Measurements from ENCODE around the gene ARL2. TPM values are rescaled to one million over a fixed set of nuclear protein-coding genes. Genes with fewer than 3 reads are reported as not detected.

The ARL2 gene
- 189 and 224 TPM in 2 replicates for total RNA-seq
- polyA plus RNA-seq = 230 and 246 TPM in 2 replicates

- Histone ChIP-seq H3K36me3 (no peaks in the 10 kb centered on the region), H3K4me1 (ENCODE audit: low read depth) (no peaks in the 10 kb centered on the region), H3K4me3 (peak within 1 kb of the TSS; percentile 55), H3K9me3 (ENCODE audit: low read depth) (no peaks in the 10 kb centered on the region), H3K27ac (peak within 1 kb of the TSS; percentile 89), H3K27me3 (no peaks in the 10 kb centered on the region)
- DNase-seq (ENCODE audit: low read depth in 1 of 2, low spot score in 1 of 2) = peak; percentile 91 to 97
- TF ChIP-seq CTCF (IDR thresholded peaks at IDR 0.05; ENCODE audit: low read depth, low read length) = peak; percentile 78
Measured at GRCh38 chr11:65013888-65014725, at the start of gene ARL2. ARL2 (plus strand) TSS chr11:65014160; CDS start chr11:65014208, 48 bp downstream.

GRCh38 chr11:64967375-64967774, 46.6 kb upstream of the ARL2 start:
- no peak overlapping the region for H3K4me3 ChIP-seq
- no peak for TF ChIP-seq CTCF (IDR thresholded peaks at IDR 0.05; ENCODE audit: low read depth, low read length)
- H3K27me3 ChIP-seq = no peaks in the 10 kb centered on the region
- DNase-seq (ENCODE audit: low read depth in 1 of 2, low spot score in 1 of 2) = no peak
- H3K36me3 ChIP-seq = no peaks in the 10 kb centered on the region
- H3K4me1 ChIP-seq (ENCODE audit: low read depth) = no peaks in the 10 kb centered on the region
- no peaks in the 10 kb centered on the region for H3K9me3 ChIP-seq (ENCODE audit: low read depth)
- H3K27ac ChIP-seq = no peak overlapping the region

- no peak for TF ChIP-seq CTCF (IDR thresholded peaks at IDR 0.05; ENCODE audit: low read depth, low read length)
- H3K9me3 ChIP-seq (ENCODE audit: low read depth) = no peaks in the 10 kb centered on the region
- no peak overlapping the region for H3K27ac ChIP-seq
Measured at GRCh38 chr11:64969209-64969608, 44.8 kb upstream of the ARL2 start.

GRCh38 chr11:64970731-64971151, 43.2 kb upstream of the ARL2 start:
- H3K9me3 ChIP-seq (ENCODE audit: low read depth) = no peaks in the 10 kb centered on the region
- no peak for DNase-seq (ENCODE audit: low read depth in 1 of 2, low spot score in 1 of 2)

More at GRCh38 chr11:64969209-64969608, 44.8 kb upstream of the ARL2 start:
- no peaks in the 10 kb centered on the region for H3K4me1 ChIP-seq (ENCODE audit: low read depth)
- no peaks in the 10 kb centered on the region for H3K36me3 ChIP-seq
- H3K4me3 ChIP-seq = no peak overlapping the region
- no peaks in the 10 kb centered on the region for H3K27me3 ChIP-seq
- peak in 1 of 2 donors; percentile 11 for DNase-seq (ENCODE audit: low read depth in 1 of 2, low spot score in 1 of 2)

More at GRCh38 chr11:64970731-64971151, 43.2 kb upstream of the ARL2 start:
- no peak for TF ChIP-seq CTCF (IDR thresholded peaks at IDR 0.05; ENCODE audit: low read depth, low read length)
- Histone ChIP-seq H3K4me3 (no peak overlapping the region), H3K4me1 (ENCODE audit: low read depth) (no peaks in the 10 kb centered on the region), H3K27me3 (no peaks in the 10 kb centered on the region), H3K27ac (no peak overlapping the region), H3K36me3 (no peaks in the 10 kb centered on the region)
